HG02973 (cell line): ENCODE data around the gene GRB10.
A peak's percentile ranks its signal among the peaks of the same experiment; 100 is the strongest.

ENCODE experiments used
- ATAC-seq: cut with Tn5 transposase; IDR thresholded peaks from one replicate; pipeline ENCODE4 v1.9.1; 2021; ENCODE audit warnings: moderate library complexity; ENCODE audit not compliant: unreplicated experiment

GRB10 gene

GRCh38 chr7:50615519-50616080, 167.1 kb downstream of the GRB10 start:
- no peak for ATAC-seq

GRCh38 chr7:50614721-50615518, 167.8 kb downstream of the GRB10 start:
- ATAC-seq: no peak

- no peak for ATAC-seq
Observed at GRCh38 chr7:50613473-50613872, 169.2 kb downstream of the GRB10 start.

GRCh38 chr7:50612704-50613103, 170.0 kb downstream of the GRB10 start:
- no peak for ATAC-seq

GRCh38 chr7:50610521-50611277, 172.0 kb downstream of the GRB10 start:
- ATAC-seq: peak; percentile 45

GRCh38 chr7:50608196-50608906, 174.3 kb downstream of the GRB10 start:
- ATAC-seq: no peak

GRCh38 chr7:50607524-50608125, 175.1 kb downstream of the GRB10 start:
- no peak for ATAC-seq

GRCh38 chr7:50605059-50605458, 177.6 kb downstream of the GRB10 start:
- no peak for ATAC-seq

GRCh38 chr7:50603287-50603686, 179.4 kb downstream of the GRB10 start:
- no peak for ATAC-seq

- ATAC-seq: no peak
Observed at GRCh38 chr7:50599385-50599784, 183.3 kb downstream of the GRB10 start.

- no peak for ATAC-seq
Observed at GRCh38 chr7:50598460-50599343, 184.0 kb downstream of the GRB10 start.

- no peak for ATAC-seq
Observed at GRCh38 chr7:50596484-50596883, 186.2 kb downstream of the GRB10 start.

- ATAC-seq: peak; percentile 39
Observed at GRCh38 chr7:50595491-50596102, 187.1 kb downstream of the GRB10 start.

- ATAC-seq: peak; percentile 56
Observed at GRCh38 chr7:50594734-50595485, 187.8 kb downstream of the GRB10 start.

GRCh38 chr7:50594136-50594535, 188.6 kb downstream of the GRB10 start:
- ATAC-seq: no peak

- ATAC-seq: no peak
Observed at GRCh38 chr7:50592940-50593339, 189.8 kb downstream of the GRB10 start.

GRCh38 chr7:50591480-50592438, 190.9 kb downstream of the GRB10 start:
- ATAC-seq: peak; percentile 50

GRCh38 chr7:50591098-50591479, 191.6 kb downstream of the GRB10 start:
- no peak for ATAC-seq
